22Rv1 (cell line): ENCODE measurements around the gene GGT7.
"Not testable (repeated sequence)": the region's sequence is repeated elsewhere in the genome, so short reads cannot be mapped to it uniquely, and the experiment has no call there.

Source experiments
- ZFX ChIP-seq: fragments of 450-650 bp; IDR thresholded peaks from 2 replicates; pipeline ENCODE4 v1.6.1; 2017; ENCODE audit warnings: antibody characterized with exemption, borderline replicate concordance
- TF ChIP-seq, protein P1 (sequence below): fragments of 450-650 bp; IDR thresholded peaks from 2 replicates; pipeline ENCODE4 v1.5.1; 2017; ENCODE audit warnings: mild to moderate bottlenecking

DNA sequence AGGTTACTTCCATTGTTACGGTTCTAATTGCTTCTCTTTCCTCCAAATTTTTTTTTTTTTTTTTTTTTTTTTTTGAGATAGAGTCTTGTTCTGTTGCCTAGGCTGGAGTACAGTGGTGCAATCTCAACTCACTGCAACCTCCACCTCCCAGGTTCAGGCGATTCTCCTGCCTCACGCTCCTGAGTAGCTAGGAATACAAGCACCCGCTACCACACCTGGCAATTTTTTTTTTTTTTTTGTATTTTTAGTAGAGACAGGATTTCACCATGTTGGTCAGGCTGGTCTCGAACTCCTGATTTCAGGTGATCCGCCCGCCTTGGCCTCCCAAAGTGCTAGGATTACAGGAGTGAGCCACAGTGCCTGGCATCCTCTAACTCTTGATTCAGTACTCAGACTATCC is 8.3 kb upstream of the GGT7 start:
- TF ChIP-seq, protein P1, sequence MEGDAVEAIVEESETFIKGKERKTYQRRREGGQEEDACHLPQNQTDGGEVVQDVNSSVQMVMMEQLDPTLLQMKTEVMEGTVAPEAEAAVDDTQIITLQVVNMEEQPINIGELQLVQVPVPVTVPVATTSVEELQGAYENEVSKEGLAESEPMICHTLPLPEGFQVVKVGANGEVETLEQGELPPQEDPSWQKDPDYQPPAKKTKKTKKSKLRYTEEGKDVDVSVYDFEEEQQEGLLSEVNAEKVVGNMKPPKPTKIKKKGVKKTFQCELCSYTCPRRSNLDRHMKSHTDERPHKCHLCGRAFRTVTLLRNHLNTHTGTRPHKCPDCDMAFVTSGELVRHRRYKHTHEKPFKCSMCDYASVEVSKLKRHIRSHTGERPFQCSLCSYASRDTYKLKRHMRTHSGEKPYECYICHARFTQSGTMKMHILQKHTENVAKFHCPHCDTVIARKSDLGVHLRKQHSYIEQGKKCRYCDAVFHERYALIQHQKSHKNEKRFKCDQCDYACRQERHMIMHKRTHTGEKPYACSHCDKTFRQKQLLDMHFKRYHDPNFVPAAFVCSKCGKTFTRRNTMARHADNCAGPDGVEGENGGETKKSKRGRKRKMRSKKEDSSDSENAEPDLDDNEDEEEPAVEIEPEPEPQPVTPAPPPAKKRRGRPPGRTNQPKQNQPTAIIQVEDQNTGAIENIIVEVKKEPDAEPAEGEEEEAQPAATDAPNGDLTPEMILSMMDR = not testable (repeated sequence)
- not testable (repeated sequence) for TF ChIP-seq ZFX
